Measurements from ENCODE around the gene TF.

DNA sequence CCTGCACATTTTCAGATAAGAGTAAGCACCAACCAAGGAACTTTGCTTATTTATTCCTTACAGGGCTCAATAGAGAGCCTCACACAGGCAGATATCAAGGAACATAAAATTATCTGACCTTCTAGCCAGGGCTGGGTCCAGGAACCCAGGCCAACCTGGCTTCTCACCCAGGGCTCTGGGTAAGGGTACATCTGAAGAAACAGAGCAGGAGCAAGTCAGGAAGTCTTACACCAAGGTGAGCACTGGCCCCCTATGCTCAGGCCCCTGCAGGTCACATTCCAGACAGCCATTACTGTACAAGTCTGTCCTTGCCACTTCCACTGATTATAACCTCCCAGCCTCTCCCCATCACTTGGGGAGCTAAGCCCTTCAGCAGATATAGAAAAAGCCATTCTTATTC is 19.1 kb downstream of the TF start:
- TF ChIP-seq EZH2phosphoT487 (IDR thresholded peaks at IDR 0.05; ENCODE audit: insufficient read depth, low read depth) (no peak), EZH2 (IDR thresholded peaks at IDR 0.05; ENCODE audit: insufficient read depth, poor library complexity, severe bottlenecking) (no peak)

Data from GM23248 (cell line).